Esophagus muscularis mucosa (tissue), 3 donors: ENCODE data around the gene ADD2.

Source experiments
- CTCF ChIP-seq, 3 experiments: fragments of 200-600 bp in 2 of 3; fragments of 450-650 bp in 1 of 3; sonication (generic) in 2 of 3; IDR thresholded peaks; one replicate each; pipeline ENCODE4 v1.5.1; 2017 to 2019; ENCODE audit warnings: antibody characterized with exemption in 3 of 3, mild to moderate bottlenecking in 2 of 3, moderate library complexity in 1 of 3
- POLR2A ChIP-seq: fragments of 450-650 bp; IDR thresholded peaks from one replicate; pipeline ENCODE4 v1.6.1; 2017; ENCODE audit warnings: antibody characterized with exemption, moderate library complexity, mild to moderate bottlenecking, low read depth

- no peak for TF ChIP-seq CTCF (IDR thresholded peaks at IDR 0.05)
- TF ChIP-seq POLR2A, result no peak
These were observed 99.6 kb downstream of the ADD2 start for GRCh38 chr2:70668432-70668831.
